ENCODE results near the gene TAF1C.

- no peak for TF ChIP-seq GATA2 (IDR thresholded peaks at IDR 0.05; ENCODE audit: low read depth, low read length)
- TF ChIP-seq GATA3 (IDR thresholded peaks at IDR 0.05; ENCODE audit: low read depth, low read length): no peak
Measured at GRCh38 chr16:84212631-84213030, 25.8 kb upstream of the TAF1C start.
